ENCODE measurements around the gene BAZ2A.
"Not testable (repeated sequence)": the region's sequence is repeated elsewhere in the genome, so short reads cannot be mapped to it uniquely, and the experiment has no call there.

Gene BAZ2A

DNA sequence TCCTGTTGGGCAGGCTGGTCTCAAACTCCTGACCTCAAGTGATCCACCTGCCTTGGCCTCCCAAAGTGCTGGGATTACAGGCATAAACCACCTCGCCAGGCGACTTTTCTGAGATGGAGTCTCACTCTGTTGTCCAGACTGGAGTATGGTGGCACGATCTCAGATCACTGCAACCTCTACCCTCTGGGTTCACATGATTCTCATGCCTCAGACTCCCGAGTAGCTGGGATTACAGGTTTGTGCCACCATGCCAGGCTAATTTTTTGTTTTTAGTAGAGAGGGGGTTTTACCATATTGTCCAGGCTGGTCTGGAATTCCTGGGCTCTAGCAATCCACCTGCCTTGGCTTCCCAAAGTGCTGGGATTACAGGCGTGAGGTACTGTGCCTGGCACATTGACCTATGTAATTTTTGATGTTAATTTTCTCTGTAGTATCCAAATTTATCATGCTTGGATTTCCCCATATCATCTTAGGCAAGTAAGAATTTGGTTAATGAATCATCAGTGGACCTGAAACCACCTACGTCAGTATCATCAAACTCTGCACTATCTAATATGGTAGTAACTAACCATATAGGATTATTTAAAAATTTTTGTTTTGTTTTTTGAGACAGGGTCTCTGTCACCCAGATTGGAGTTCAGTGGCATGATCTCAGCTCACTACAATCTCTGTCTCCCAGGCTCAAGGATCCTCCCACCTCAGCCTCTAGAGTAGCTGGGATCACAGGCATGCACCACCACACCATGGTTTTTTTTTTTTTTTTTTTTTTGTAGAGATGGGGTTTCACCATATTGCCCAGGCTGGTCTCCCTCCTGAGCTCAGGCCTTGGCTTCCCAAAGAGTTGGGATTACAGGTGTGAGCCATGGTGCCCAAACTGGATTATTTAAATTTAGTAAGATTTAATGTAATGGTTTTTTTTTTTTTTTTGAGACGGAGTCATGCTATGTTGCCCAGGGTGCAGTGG, 27.6 kb upstream of the BAZ2A start:
- 83 to 90% methylated on average over 6 of the region's 7 CpGs for WGBS, 2 experiments
- Histone ChIP-seq H3K27me3 (ENCODE audit: control insufficient read depth, insufficient read depth, low read length, poor library complexity, severe bottlenecking) (no peaks in the 10 kb centered on the region), H3K4me1 (ENCODE audit: control insufficient read depth, insufficient read depth, low read length) (no peaks in the 10 kb centered on the region), H3K27ac (ENCODE audit: insufficient read depth, low read depth, low read length, poor library complexity, severe bottlenecking) (no peak overlapping the region), H3K9me3 (ENCODE audit: control insufficient read depth, low read length) (no peaks in the 10 kb centered on the region), H3K36me3 (ENCODE audit: control insufficient read depth, insufficient read depth, low read length) (no peaks in the 10 kb centered on the region), H3K4me3 (ENCODE audit: insufficient read depth, low read depth, low read length) (no peak overlapping the region)

DNA sequence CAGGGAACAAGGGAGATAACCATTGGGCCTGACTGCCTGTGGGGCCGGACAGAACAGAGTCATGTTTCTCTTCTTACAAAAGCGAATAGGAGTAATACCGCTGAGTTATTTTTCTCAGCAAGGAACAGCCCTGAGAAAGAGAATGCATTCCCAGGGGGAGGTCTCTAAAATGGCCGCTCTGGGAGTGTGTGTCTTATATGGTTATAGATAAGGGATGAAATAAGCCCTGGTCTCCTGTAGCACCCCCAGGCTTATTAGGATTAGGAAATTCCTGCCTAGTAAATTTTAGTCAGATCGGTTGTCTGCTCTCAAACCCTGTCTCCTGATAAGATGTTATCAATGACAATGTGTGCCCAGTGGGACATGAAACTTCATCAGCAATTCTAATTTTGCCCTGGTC, 23.7 kb upstream of the BAZ2A start:
- not testable (repeated sequence) for H3K4me1 ChIP-seq (ENCODE audit: control insufficient read depth, insufficient read depth, low read length); H3K9me3 ChIP-seq (ENCODE audit: control insufficient read depth, low read length); H3K36me3 ChIP-seq (ENCODE audit: control insufficient read depth, insufficient read depth, low read length); H3K4me3 ChIP-seq (ENCODE audit: insufficient read depth, low read depth, low read length); H3K27me3 ChIP-seq (ENCODE audit: control insufficient read depth, insufficient read depth, low read length, poor library complexity, severe bottlenecking); H3K27ac ChIP-seq (ENCODE audit: insufficient read depth, low read depth, low read length, poor library complexity, severe bottlenecking)
- 89 to 90% methylated on average over 5 of the region's 5 CpGs for WGBS, 2 experiments

DNA sequence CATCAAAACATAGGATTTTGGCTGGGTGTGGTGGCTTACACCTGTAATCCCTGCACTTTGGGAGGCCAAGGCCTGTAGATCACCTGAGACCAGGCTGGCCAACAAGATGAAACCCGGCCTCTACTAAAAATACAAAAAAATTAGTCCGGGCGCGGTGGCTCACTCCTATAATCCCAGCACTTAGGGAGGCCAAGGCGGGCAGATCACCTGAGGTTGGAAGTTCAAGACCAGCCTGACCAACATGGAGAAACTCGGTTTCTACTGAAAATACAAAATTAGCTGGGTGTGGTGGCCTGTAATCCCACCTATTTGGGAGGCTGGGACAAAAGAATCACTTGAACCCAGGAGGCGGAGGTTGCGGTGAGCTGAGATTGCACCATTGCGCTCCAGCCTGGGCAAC, 17.9 kb upstream of the BAZ2A start:
- H3K27ac ChIP-seq (ENCODE audit: insufficient read depth, low read depth, low read length, poor library complexity, severe bottlenecking); H3K9me3 ChIP-seq (ENCODE audit: control insufficient read depth, low read length); H3K4me3 ChIP-seq (ENCODE audit: insufficient read depth, low read depth, low read length); H3K4me1 ChIP-seq (ENCODE audit: control insufficient read depth, insufficient read depth, low read length); H3K27me3 ChIP-seq (ENCODE audit: control insufficient read depth, insufficient read depth, low read length, poor library complexity, severe bottlenecking): not testable (repeated sequence)
- H3K36me3 ChIP-seq (ENCODE audit: control insufficient read depth, insufficient read depth, low read length) = peaks cover 13% of the 10 kb centered on the region
- WGBS, 2 experiments = 92% methylated on average over 9 of the region's 9 CpGs

DNA sequence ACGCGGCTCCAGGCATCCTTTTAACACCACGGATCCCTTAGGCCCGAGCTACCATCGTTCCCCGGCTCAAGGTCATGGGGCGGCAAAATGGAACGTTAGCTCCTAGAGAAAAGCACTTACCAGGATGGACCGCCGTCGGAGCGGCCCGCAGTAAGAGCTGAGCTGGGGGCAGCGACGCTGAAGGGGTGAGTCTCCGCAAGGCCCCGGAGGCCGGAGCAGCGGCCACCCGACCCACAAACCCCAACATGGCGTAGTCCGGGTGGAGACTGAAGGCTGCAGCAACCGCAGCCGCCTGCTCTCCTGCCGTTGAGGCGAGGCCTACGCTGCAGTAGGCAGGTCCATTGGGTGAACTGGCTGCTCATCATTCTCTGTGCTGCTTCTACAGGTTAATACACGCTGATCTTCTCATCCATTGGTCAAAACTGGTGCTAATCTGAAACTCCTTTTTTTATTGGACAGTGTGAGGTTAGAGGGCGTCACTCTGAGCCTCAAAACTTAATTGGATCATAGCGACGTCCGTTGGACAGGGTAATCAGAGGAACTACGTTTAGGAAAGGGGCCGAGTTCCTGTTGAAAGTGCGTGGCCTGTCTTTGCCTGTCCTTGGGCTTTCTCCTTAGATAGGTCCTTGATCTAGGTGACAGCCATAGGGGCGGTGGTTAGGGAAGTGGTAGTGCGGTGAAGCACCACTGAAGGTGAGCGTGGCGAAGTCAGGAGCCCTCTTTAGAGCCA, 15.8 kb upstream of the BAZ2A start, which contains the start of gene ATP5F1B:
ATP5F1B (minus strand) TSS at position 268 of the 730 bp plus-strand sequence; CDS start at position 247, 21 bp downstream.
- Histone ChIP-seq H3K9me3 (ENCODE audit: control insufficient read depth, low read length) (no peaks in the 10 kb centered on the region), H3K27ac (ENCODE audit: insufficient read depth, low read depth, low read length, poor library complexity, severe bottlenecking) (peak within 1 kb of the TSS; percentile 44), H3K4me3 (ENCODE audit: insufficient read depth, low read depth, low read length) (peak within 1 kb of the TSS; percentile 90), H3K4me1 (ENCODE audit: control insufficient read depth, insufficient read depth, low read length) (peaks cover 9% of the 10 kb centered on the region), H3K27me3 (ENCODE audit: control insufficient read depth, insufficient read depth, low read length, poor library complexity, severe bottlenecking) (no peaks in the 10 kb centered on the region), H3K36me3 (ENCODE audit: control insufficient read depth, insufficient read depth, low read length) (peaks cover 31% of the 10 kb centered on the region)
- WGBS, 2 experiments = 1 to 2% methylated on average over 39 of the region's 39 CpGs

DNA sequence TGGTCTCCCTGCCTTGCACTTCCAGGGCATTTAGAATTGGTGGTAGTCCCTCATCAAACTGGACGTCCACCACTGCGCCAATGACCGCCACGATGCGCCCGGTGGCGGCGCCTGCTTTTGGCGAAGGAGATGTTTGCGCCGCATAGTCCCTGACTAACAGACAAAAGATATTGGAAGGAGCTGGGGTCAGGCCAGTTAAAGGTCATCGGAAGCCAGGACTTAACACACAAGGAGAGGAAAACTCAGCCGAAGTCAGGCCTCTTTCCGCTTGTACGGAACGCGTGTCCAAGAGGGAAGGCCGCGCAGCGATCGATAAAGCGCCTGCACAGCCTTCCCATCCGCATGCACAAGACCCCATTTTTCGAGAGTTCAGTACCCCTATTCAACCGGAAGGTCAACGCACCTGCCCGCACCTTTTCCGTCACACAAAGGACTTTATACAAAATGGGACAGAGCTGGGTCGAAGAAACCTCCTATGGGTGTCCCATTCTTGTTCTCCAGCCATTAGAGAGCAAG, 15.1 kb upstream of the BAZ2A start:
- 1% methylated on average over 29 of the region's 29 CpGs for WGBS, 2 experiments
- Histone ChIP-seq H3K4me3 (ENCODE audit: insufficient read depth, low read depth, low read length) (peak overlapping the region; percentile 90), H3K27me3 (ENCODE audit: control insufficient read depth, insufficient read depth, low read length, poor library complexity, severe bottlenecking) (no peaks in the 10 kb centered on the region), H3K36me3 (ENCODE audit: control insufficient read depth, insufficient read depth, low read length) (peaks cover 31% of the 10 kb centered on the region), H3K4me1 (ENCODE audit: control insufficient read depth, insufficient read depth, low read length) (peaks cover 9% of the 10 kb centered on the region), H3K27ac (ENCODE audit: insufficient read depth, low read depth, low read length, poor library complexity, severe bottlenecking) (peak overlapping the region; percentile 41), H3K9me3 (ENCODE audit: control insufficient read depth, low read length) (no peaks in the 10 kb centered on the region)

DNA sequence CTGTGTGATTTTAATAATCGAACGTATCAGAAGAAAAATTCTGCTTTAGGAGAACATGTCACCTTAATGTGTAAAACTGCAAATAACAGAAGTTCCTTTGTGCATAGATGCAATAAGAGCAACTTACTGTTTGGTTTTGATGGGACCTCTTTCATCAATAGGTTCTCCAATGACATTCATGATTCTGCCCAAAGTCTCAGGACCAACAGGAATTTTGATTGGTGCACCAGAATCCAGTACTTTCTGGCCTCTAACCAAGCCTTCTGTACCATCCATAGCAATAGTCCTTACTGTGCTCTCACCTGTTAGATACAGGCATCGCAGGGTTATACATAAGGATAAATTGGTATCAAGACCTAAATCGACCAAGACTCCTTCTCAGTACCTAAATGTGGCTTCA, 14.5 kb upstream of the BAZ2A start:
- peaks cover 35% of the 10 kb centered on the region for H3K36me3 ChIP-seq (ENCODE audit: control insufficient read depth, insufficient read depth, low read length)

DNA sequence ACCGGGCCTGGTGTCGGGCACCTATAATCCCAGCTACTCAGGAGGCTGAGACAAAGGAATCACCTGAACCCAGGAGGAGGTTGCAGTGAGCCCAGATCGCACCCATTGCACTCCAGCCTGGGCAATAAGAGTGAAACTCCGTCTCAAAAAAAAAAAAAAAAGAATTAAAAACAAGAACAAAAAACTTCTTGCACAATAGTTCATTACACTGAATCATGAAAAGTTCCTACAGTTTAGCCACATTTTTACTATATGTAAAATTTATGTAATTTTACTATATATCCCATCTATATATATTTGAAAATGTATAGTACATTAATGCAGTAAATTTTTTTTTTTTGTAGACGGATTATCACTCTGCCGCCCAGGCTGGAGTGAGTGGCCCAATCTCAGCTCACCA, 11.1 kb upstream of the BAZ2A start:
- H3K27ac ChIP-seq (ENCODE audit: insufficient read depth, low read depth, low read length, poor library complexity, severe bottlenecking) = no peak overlapping the region
- peaks cover 12% of the 10 kb centered on the region for H3K4me1 ChIP-seq (ENCODE audit: control insufficient read depth, insufficient read depth, low read length)
- no peak overlapping the region for H3K4me3 ChIP-seq (ENCODE audit: insufficient read depth, low read depth, low read length)
- H3K36me3 ChIP-seq (ENCODE audit: control insufficient read depth, insufficient read depth, low read length) = peaks cover 53% of the 10 kb centered on the region
- WGBS, 2 experiments = 93 to 98% methylated on average over 6 of the region's 6 CpGs
- no peaks in the 10 kb centered on the region for H3K9me3 ChIP-seq (ENCODE audit: control insufficient read depth, low read length)
- H3K27me3 ChIP-seq (ENCODE audit: control insufficient read depth, insufficient read depth, low read length, poor library complexity, severe bottlenecking) = no peaks in the 10 kb centered on the region

More for the DNA sequence above, 14.5 kb upstream of the BAZ2A start:
- peaks cover 9% of the 10 kb centered on the region for H3K4me1 ChIP-seq (ENCODE audit: control insufficient read depth, insufficient read depth, low read length)
- H3K27me3 ChIP-seq (ENCODE audit: control insufficient read depth, insufficient read depth, low read length, poor library complexity, severe bottlenecking) = no peaks in the 10 kb centered on the region
- H3K9me3 ChIP-seq (ENCODE audit: control insufficient read depth, low read length) = no peaks in the 10 kb centered on the region
- no peak overlapping the region for H3K27ac ChIP-seq (ENCODE audit: insufficient read depth, low read depth, low read length, poor library complexity, severe bottlenecking)
- peak overlapping the region; percentile 90 for H3K4me3 ChIP-seq (ENCODE audit: insufficient read depth, low read depth, low read length)
- WGBS, 2 experiments = 69 to 72% methylated on average over 4 of the region's 4 CpGs

DNA sequence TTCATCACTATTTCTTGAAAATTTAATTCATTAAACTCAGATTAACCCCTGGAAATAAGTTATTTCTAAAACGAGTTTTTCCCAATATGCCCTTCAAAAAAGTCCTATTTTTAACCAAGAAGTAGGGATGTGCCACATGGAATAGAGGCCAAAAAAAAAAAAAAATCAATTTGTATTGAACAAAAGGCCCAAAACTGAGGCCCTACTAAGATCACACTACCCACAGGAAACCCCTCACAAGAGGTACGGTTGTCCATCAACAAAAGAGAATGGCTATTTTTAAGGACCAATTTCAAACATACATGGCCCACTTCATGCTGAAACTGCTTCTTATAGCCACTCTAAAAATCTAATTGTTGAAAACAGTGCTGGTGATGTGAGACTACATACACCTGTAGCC, 7.5 kb upstream of the BAZ2A start:
- 74 to 78% methylated on average over 2 of the region's 2 CpGs for WGBS, 2 experiments
- no peaks in the 10 kb centered on the region for H3K27me3 ChIP-seq (ENCODE audit: control insufficient read depth, insufficient read depth, low read length, poor library complexity, severe bottlenecking)
- no peaks in the 10 kb centered on the region for H3K9me3 ChIP-seq (ENCODE audit: control insufficient read depth, low read length)
- H3K27ac ChIP-seq (ENCODE audit: insufficient read depth, low read depth, low read length, poor library complexity, severe bottlenecking) = peak overlapping the region; percentile 94
- H3K4me1 ChIP-seq (ENCODE audit: control insufficient read depth, insufficient read depth, low read length) = peaks cover 25% of the 10 kb centered on the region
- H3K36me3 ChIP-seq (ENCODE audit: control insufficient read depth, insufficient read depth, low read length) = peaks cover 38% of the 10 kb centered on the region
- H3K4me3 ChIP-seq (ENCODE audit: insufficient read depth, low read depth, low read length) = no peak overlapping the region

DNA sequence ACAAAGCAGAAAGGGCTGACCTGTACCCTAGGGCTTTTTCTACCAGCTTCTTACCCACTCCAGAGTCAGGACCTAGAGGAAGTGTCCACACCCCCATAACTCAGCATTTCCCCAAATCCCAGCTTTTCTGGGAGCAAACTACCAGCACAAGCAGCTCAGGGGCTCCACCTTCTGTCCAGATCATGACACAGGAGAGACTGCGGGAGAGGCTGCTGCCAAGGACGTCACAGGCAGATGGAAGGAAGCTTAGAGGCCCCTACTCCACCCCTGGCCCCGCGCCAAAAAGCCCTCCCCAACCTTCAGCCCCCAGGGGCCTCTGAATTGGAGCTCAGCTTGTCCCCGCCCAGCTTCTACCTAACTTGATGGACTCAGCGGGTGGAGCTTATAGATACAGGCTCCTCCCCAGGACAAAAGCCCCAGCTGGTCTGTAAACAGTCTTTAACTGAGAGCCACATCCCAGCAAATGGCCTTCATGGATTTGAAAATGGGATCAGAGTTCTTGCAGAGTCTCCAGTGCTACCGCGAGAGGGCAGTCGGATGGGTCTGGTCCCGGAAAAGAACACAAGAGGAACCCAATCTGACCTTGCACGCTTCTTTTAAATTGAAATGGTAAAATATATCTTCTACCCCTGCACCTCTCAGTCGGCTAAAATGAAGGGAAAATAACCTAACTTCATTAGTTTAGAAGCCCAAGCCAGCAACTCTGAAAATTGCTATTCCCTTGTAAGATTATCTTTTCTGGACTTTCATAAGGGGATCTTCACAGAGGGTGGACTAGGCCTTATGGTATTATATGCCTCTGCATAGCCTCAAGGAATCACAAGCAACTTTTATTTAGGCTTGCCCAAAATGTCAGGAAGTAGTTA, 6.8 kb upstream of the BAZ2A start:
- Histone ChIP-seq H3K4me3 (ENCODE audit: insufficient read depth, low read depth, low read length) (peak overlapping the region; percentile 70), H3K27me3 (ENCODE audit: control insufficient read depth, insufficient read depth, low read length, poor library complexity, severe bottlenecking) (no peaks in the 10 kb centered on the region)
- 6 to 7% methylated on average over 12 of the region's 12 CpGs for WGBS, 2 experiments

More for the DNA sequence above, 6.8 kb upstream of the BAZ2A start:
- H3K36me3 ChIP-seq (ENCODE audit: control insufficient read depth, insufficient read depth, low read length) = peaks cover 31% of the 10 kb centered on the region
- H3K9me3 ChIP-seq (ENCODE audit: control insufficient read depth, low read length) = no peaks in the 10 kb centered on the region
- peaks cover 31% of the 10 kb centered on the region for H3K4me1 ChIP-seq (ENCODE audit: control insufficient read depth, insufficient read depth, low read length)
- peak overlapping the region; percentile 94 for H3K27ac ChIP-seq (ENCODE audit: insufficient read depth, low read depth, low read length, poor library complexity, severe bottlenecking)

All from ectodermal cell (in vitro differentiated cells).